Trophoblast cell (in vitro differentiated cells and primary cell): ENCODE data around the gene ZWINT.
A peak's percentile ranks its signal among the peaks of the same experiment; 100 is the strongest.

ENCODE experiments used
- DNase-seq, 2 donors: peaks; one replicate each; pipeline ENCODE4 v3.0.0-alpha.2; 2016
- H2AFZ ChIP-seq: 2 replicates; pipeline ENCODE4 v1.6.1; 2013; ENCODE audit warnings: low read length, moderate library complexity, mild to moderate bottlenecking; ENCODE audit not compliant: insufficient read depth, poor library complexity
- H2AK5ac ChIP-seq: 2 replicates; pipeline ENCODE4 v1.6.1; 2013; ENCODE audit warnings: mild to moderate bottlenecking, low read length
- H2BK120ac ChIP-seq: 2 replicates; pipeline ENCODE4 v1.6.1; 2013; ENCODE audit warnings: low read length, mild to moderate bottlenecking, moderate library complexity; ENCODE audit not compliant: insufficient read depth, poor library complexity
- H2BK12ac ChIP-seq: 2 replicates; pipeline ENCODE4 v1.6.1; 2013; ENCODE audit warnings: mild to moderate bottlenecking, low read length, moderate library complexity
- H2BK5ac ChIP-seq: 2 replicates; pipeline ENCODE4 v1.6.1; 2013; ENCODE audit warnings: low read length, low read depth, moderate library complexity, mild to moderate bottlenecking; ENCODE audit not compliant: poor library complexity
- H3K14ac ChIP-seq: 2 replicates; pipeline ENCODE4 v1.6.1; 2013; ENCODE audit warnings: mild to moderate bottlenecking, low read length
- H3K18ac ChIP-seq: 2 replicates; pipeline ENCODE4 v1.6.1; 2013; ENCODE audit warnings: mild to moderate bottlenecking, low read length
- H3K23ac ChIP-seq: 2 replicates; pipeline ENCODE4 v1.6.1; 2013; ENCODE audit warnings: low read length
- H3K27ac ChIP-seq: 2 replicates; pipeline ENCODE4 v1.5.1; 2013; ENCODE audit warnings: low read depth, mild to moderate bottlenecking, inconsistent platforms, low read length, moderate library complexity
- H3K27me3 ChIP-seq: 2 replicates; pipeline ENCODE4 v1.6.1; 2013; ENCODE audit warnings: inconsistent platforms, mild to moderate bottlenecking, low read length, moderate library complexity; ENCODE audit not compliant: insufficient read depth
- H3K36me3 ChIP-seq, 2 experiments: 1 replicate in 1 of 2; 2 replicates in 1 of 2; pipeline ENCODE4 v1.6.1; 2013; ENCODE audit warnings: low read length in 2 of 2, mild to moderate bottlenecking in 2 of 2, moderate library complexity in 1 of 2; ENCODE audit not compliant: insufficient read depth in 2 of 2, control insufficient read depth in 1 of 2
- H3K4ac ChIP-seq: 2 replicates; pipeline ENCODE4 v1.6.1; 2013; ENCODE audit warnings: low read depth, mild to moderate bottlenecking, low read length, moderate library complexity
- H3K4me1 ChIP-seq, 2 experiments: 1 replicate in 1 of 2; 2 replicates in 1 of 2; pipeline ENCODE4 v1.6.1; 2013; ENCODE audit warnings: low read length in 2 of 2, mild to moderate bottlenecking in 2 of 2, moderate library complexity in 1 of 2; ENCODE audit not compliant: insufficient read depth in 2 of 2, control insufficient read depth in 1 of 2
- H3K4me2 ChIP-seq: 2 replicates; pipeline ENCODE4 v1.6.1; 2013; ENCODE audit warnings: inconsistent platforms, mild to moderate bottlenecking, low read length, moderate library complexity
- H3K4me3 ChIP-seq: 2 replicates; pipeline ENCODE4 v1.5.1; 2013; ENCODE audit warnings: mild to moderate bottlenecking, low read depth, low read length, inconsistent platforms
- H3K79me1 ChIP-seq: one replicate; pipeline ENCODE4 v1.6.1; 2013; ENCODE audit warnings: low read length
- H3K79me2 ChIP-seq: 2 replicates; pipeline ENCODE4 v1.6.1; 2013; ENCODE audit warnings: low read length, mild to moderate bottlenecking; ENCODE audit not compliant: control insufficient read depth, insufficient read depth, poor library complexity
- H3K9ac ChIP-seq: 2 replicates; pipeline ENCODE4 v1.6.1; 2013; ENCODE audit warnings: mild to moderate bottlenecking, low read length
- H3K9me3 ChIP-seq: 2 replicates; pipeline ENCODE4 v1.6.1; 2013; ENCODE audit warnings: low read depth, mild to moderate bottlenecking, control low read depth, inconsistent platforms, low read length; ENCODE audit not compliant: insufficient read depth
- H4K12ac ChIP-seq: 2 replicates; pipeline ENCODE4 v1.6.1; 2013; ENCODE audit warnings: low read depth, mild to moderate bottlenecking, low read length, moderate library complexity
- H4K8ac ChIP-seq: 2 replicates; pipeline ENCODE4 v1.6.1; 2013; ENCODE audit warnings: low read depth, mild to moderate bottlenecking, low read length, moderate library complexity
- H4K91ac ChIP-seq: one replicate; pipeline ENCODE4 v1.6.1; 2013; ENCODE audit warnings: low read depth, mild to moderate bottlenecking, low read length, moderate library complexity
- WGBS: extraction: QIAGEN DNeasy Blood & Tissue Kit; methylation state at CpG from one replicate; pipeline ENCODE4 v1.1.7; 2013; ENCODE audit warnings: missing lambda C conversion rate; ENCODE audit not compliant: insufficient read length, insufficient coverage; ENCODE audit errors: extremely low coverage; 5-methylcytosine and 5-hydroxymethylcytosine counted together

The ZWINT gene

GRCh38 chr10:56348101-56348500 lies 13.0 kb downstream of the ZWINT start:
- H2BK12ac ChIP-seq: no peak overlapping the region
- H4K12ac ChIP-seq: no peak overlapping the region
- H2BK5ac ChIP-seq: no peak overlapping the region
- H2AK5ac ChIP-seq: no peak overlapping the region
- H3K14ac ChIP-seq: no peak overlapping the region
- no peaks in the 10 kb centered on the region for H3K4me1 ChIP-seq
- no CpG with 5 or more reads among the region's 3 CpGs for WGBS
- H3K18ac ChIP-seq: no peak overlapping the region
- H3K79me2 ChIP-seq: no peaks in the 10 kb centered on the region
- no peak overlapping the region for H3K23ac ChIP-seq
- H2BK120ac ChIP-seq: no peak overlapping the region
- no peak overlapping the region for H4K8ac ChIP-seq
- H3K36me3 ChIP-seq: peaks cover 0 to 2% of the 10 kb centered on the region in 2 experiments
- H3K9ac ChIP-seq: no peak overlapping the region
- no peak overlapping the region for H3K4me2 ChIP-seq
- no peak overlapping the region for H3K27ac ChIP-seq
- H2AFZ ChIP-seq: no peak overlapping the region
- H3K27me3 ChIP-seq: no peaks in the 10 kb centered on the region
- DNase-seq: no peak
- H3K79me1 ChIP-seq: no peaks in the 10 kb centered on the region
- no peaks in the 10 kb centered on the region for H3K9me3 ChIP-seq
- H4K91ac ChIP-seq: no peak overlapping the region
- no peak overlapping the region for H3K4me3 ChIP-seq
- no peak overlapping the region for H3K4ac ChIP-seq

GRCh38 chr10:56346845-56347415 lies 14.1 kb downstream of the ZWINT start:
- Histone ChIP-seq H2BK120ac (no peak overlapping the region), H3K4ac (no peak overlapping the region), H3K9ac (no peak overlapping the region), H4K91ac (no peak overlapping the region), H3K36me3 (peaks cover 0 to under 1% of the 10 kb centered on the region in 2 experiments), H3K4me3 (no peak overlapping the region), H2BK12ac (no peak overlapping the region), H2BK5ac (no peak overlapping the region), H3K18ac (no peak overlapping the region), H3K9me3 (no peaks in the 10 kb centered on the region), H3K79me2 (no peaks in the 10 kb centered on the region), H3K23ac (no peak overlapping the region), H3K27ac (no peak overlapping the region), H2AK5ac (no peak overlapping the region), H4K8ac (no peak overlapping the region), H3K27me3 (no peaks in the 10 kb centered on the region), H2AFZ (no peak overlapping the region), H3K4me1 (no peaks in the 10 kb centered on the region), H3K4me2 (no peak overlapping the region), H3K79me1 (no peaks in the 10 kb centered on the region), H3K14ac (no peak overlapping the region), H4K12ac (no peak overlapping the region)
- peak in 1 of 2 donors; percentile 34 for DNase-seq

GRCh38 chr10:56341612-56342011 lies 19.4 kb downstream of the ZWINT start:
- Histone ChIP-seq H3K14ac (no peak overlapping the region), H3K27me3 (no peaks in the 10 kb centered on the region), H3K4me3 (no peak overlapping the region), H2BK120ac (no peak overlapping the region), H4K8ac (no peak overlapping the region), H3K18ac (no peak overlapping the region), H3K4me2 (no peak overlapping the region), H3K9me3 (no peaks in the 10 kb centered on the region), H3K9ac (no peak overlapping the region), H4K91ac (no peak overlapping the region), H4K12ac (no peak overlapping the region), H3K79me1 (no peaks in the 10 kb centered on the region), H3K79me2 (no peaks in the 10 kb centered on the region), H2AFZ (no peak overlapping the region), H3K23ac (no peak overlapping the region), H2AK5ac (no peak overlapping the region), H3K4me1 (no peaks in the 10 kb centered on the region), H3K4ac (no peak overlapping the region), H3K36me3 (no peaks in the 10 kb centered on the region), H2BK5ac (no peak overlapping the region), H2BK12ac (no peak overlapping the region), H3K27ac (no peak overlapping the region)
- WGBS: no CpG with 5 or more reads among the region's 1 CpG
- no peak for DNase-seq

GRCh38 chr10:56329961-56330360 lies 31.1 kb downstream of the ZWINT start:
- peak overlapping the region; percentile 52 for H3K9ac ChIP-seq
- no peak overlapping the region for H2BK12ac ChIP-seq
- no peak overlapping the region for H2AK5ac ChIP-seq
- no peaks in the 10 kb centered on the region for H3K36me3 ChIP-seq
- H3K4me2 ChIP-seq: no peak overlapping the region
- WGBS: no CpG with 5 or more reads among the region's 2 CpGs
- no peak overlapping the region for H3K27ac ChIP-seq
- no peak overlapping the region for H3K18ac ChIP-seq
- no peaks in the 10 kb centered on the region for H3K27me3 ChIP-seq
- no peak overlapping the region for H3K23ac ChIP-seq
- no peaks in the 10 kb centered on the region for H3K9me3 ChIP-seq
- no peaks in the 10 kb centered on the region for H3K79me1 ChIP-seq
- H2BK120ac ChIP-seq: no peak overlapping the region
- no peak overlapping the region for H2AFZ ChIP-seq
- H4K12ac ChIP-seq: no peak overlapping the region
- no peak overlapping the region for H3K4me3 ChIP-seq
- H3K14ac ChIP-seq: no peak overlapping the region
- H3K4me1 ChIP-seq: no peaks in the 10 kb centered on the region
- no peaks in the 10 kb centered on the region for H3K79me2 ChIP-seq
- no peak overlapping the region for H4K8ac ChIP-seq
- no peak overlapping the region for H2BK5ac ChIP-seq
- no peak for DNase-seq
- H3K4ac ChIP-seq: no peak overlapping the region
- H4K91ac ChIP-seq: no peak overlapping the region
